Progenitor cell of endocrine pancreas (in vitro differentiated cells): ENCODE results near the gene CCDC85A. TPM values are rescaled to one million over a fixed set of nuclear protein-coding genes. Genes with fewer than 3 reads are reported as not detected.

ENCODE experiments used
- DNase-seq: peaks from one replicate; pipeline ENCODE4 v3.0.0; 2021; ENCODE audit warnings: low spot score; ENCODE audit not compliant: unreplicated experiment
- H3K27ac Mint-ChIP-seq: 2 replicates; pipeline ENCODE4 v1.8.0; 2021; ENCODE audit warnings: mild to moderate bottlenecking, moderate library complexity, mixed read lengths
- H3K27me3 Mint-ChIP-seq: 2 replicates; pipeline ENCODE4 v1.8.0; 2021; ENCODE audit warnings: mixed read lengths
- H3K36me3 Mint-ChIP-seq: 2 replicates; pipeline ENCODE4 v1.8.0; 2022; ENCODE audit warnings: mixed read lengths; ENCODE audit not compliant: insufficient read depth
- H3K4me1 Mint-ChIP-seq: 2 replicates; pipeline ENCODE4 v1.8.0; 2021; ENCODE audit warnings: low read depth, mixed read lengths
- H3K4me3 Mint-ChIP-seq: 2 replicates; pipeline ENCODE4 v1.8.0; 2021; ENCODE audit warnings: low read depth, mild to moderate bottlenecking, moderate library complexity, mixed read lengths
- H3K9me3 Mint-ChIP-seq: 2 replicates; pipeline ENCODE4 v1.8.0; 2021; ENCODE audit warnings: low read depth, mixed read lengths
- CTCF ChIP-seq: fragments of 200-600 bp; sonication (generic); IDR thresholded peaks from one replicate; pipeline ENCODE4 v1.5.0; 2021; ENCODE audit warnings: antibody characterized with exemption, mild to moderate bottlenecking; ENCODE audit not compliant: unreplicated experiment
- total RNA-seq: library from RNA; stranded (reverse); gene quantifications from 2 replicates; pipeline ENCODE4 v1.2.1, GENCODE V29; 2021

Gene CCDC85A
- total RNA-seq, 1 donor from 2014 or later: 1.1 TPM

GRCh38 chr2:56316011-56316410 lies 132.2 kb downstream of the CCDC85A start:
- Mint-ChIP-seq H3K4me1 (peaks cover 4% of the 10 kb centered on the region), H3K36me3 (no peaks in the 10 kb centered on the region), H3K9me3 (no peaks in the 10 kb centered on the region), H3K27ac (no peak overlapping the region), H3K27me3 (no peaks in the 10 kb centered on the region), H3K4me3 (no peak overlapping the region)
- no peak for DNase-seq
- no peak for TF ChIP-seq CTCF

GRCh38 chr2:56318147-56318546 lies 134.4 kb downstream of the CCDC85A start:
- no peaks in the 10 kb centered on the region for H3K36me3 Mint-ChIP-seq
- no peaks in the 10 kb centered on the region for H3K27me3 Mint-ChIP-seq

GRCh38 chr2:56325661-56326345 lies 142.0 kb downstream of the CCDC85A start:
- H3K4me3 Mint-ChIP-seq: no peak overlapping the region
- TF ChIP-seq CTCF: no peak
- no peak overlapping the region for H3K27ac Mint-ChIP-seq
- DNase-seq: no peak
- peaks cover 5% of the 10 kb centered on the region for H3K9me3 Mint-ChIP-seq
- no peaks in the 10 kb centered on the region for H3K36me3 Mint-ChIP-seq
- H3K4me1 Mint-ChIP-seq: peaks cover 3% of the 10 kb centered on the region
- H3K27me3 Mint-ChIP-seq: no peaks in the 10 kb centered on the region

More at GRCh38 chr2:56318147-56318546, 134.4 kb downstream of the CCDC85A start:
- no peak for DNase-seq
- Mint-ChIP-seq H3K4me1 (peaks cover 4% of the 10 kb centered on the region), H3K27ac (no peak overlapping the region), H3K4me3 (no peak overlapping the region), H3K9me3 (peaks cover 5% of the 10 kb centered on the region)
- TF ChIP-seq CTCF: no peak

- H3K4me1 Mint-ChIP-seq: peaks cover 3% of the 10 kb centered on the region
- H3K27ac Mint-ChIP-seq: no peak overlapping the region
- H3K4me3 Mint-ChIP-seq: no peak overlapping the region
- TF ChIP-seq CTCF: no peak
- DNase-seq: no peak
- peaks cover 3% of the 10 kb centered on the region for H3K9me3 Mint-ChIP-seq
- H3K27me3 Mint-ChIP-seq: no peaks in the 10 kb centered on the region
- no peaks in the 10 kb centered on the region for H3K36me3 Mint-ChIP-seq
These were observed 142.6 kb downstream of the CCDC85A start for GRCh38 chr2:56326346-56326741.

- DNase-seq: no peak
- no peaks in the 10 kb centered on the region for H3K9me3 Mint-ChIP-seq
- no peak overlapping the region for H3K27ac Mint-ChIP-seq
- no peaks in the 10 kb centered on the region for H3K4me1 Mint-ChIP-seq
- no peak for TF ChIP-seq CTCF
- no peaks in the 10 kb centered on the region for H3K36me3 Mint-ChIP-seq
- H3K4me3 Mint-ChIP-seq: no peak overlapping the region
- H3K27me3 Mint-ChIP-seq: no peaks in the 10 kb centered on the region
These were observed 148.0 kb downstream of the CCDC85A start for GRCh38 chr2:56331810-56332209.
